Subcutaneous abdominal adipose tissue (tissue), 5 donors: ENCODE data around the gene C2orf74.
"Not testable (repeated sequence)": the region's sequence is repeated elsewhere in the genome, so short reads cannot be mapped to it uniquely, and the experiment has no call there.

Source experiments
- H3K27ac ChIP-seq: one replicate; pipeline ENCODE4 v1.7.0; 2013; ENCODE audit warnings: low read depth, mild to moderate bottlenecking, inconsistent platforms, low read length, moderate library complexity
- H3K27me3 ChIP-seq, 5 donors: one replicate each; pipeline ENCODE4 v1.7.0; 2013; ENCODE audit warnings: low read length in 5 of 5, inconsistent platforms in 1 of 5; ENCODE audit not compliant: control insufficient read depth in 5 of 5, insufficient read depth in 4 of 5
- H3K36me3 ChIP-seq, 5 donors: one replicate each; pipeline ENCODE4 v1.7.0; 2013; ENCODE audit warnings: low read length in 5 of 5; ENCODE audit not compliant: control insufficient read depth in 5 of 5, insufficient read depth in 5 of 5
- H3K4me1 ChIP-seq, 5 donors: one replicate each; pipeline ENCODE4 v1.7.0; 2013; ENCODE audit warnings: low read length in 5 of 5, mild to moderate bottlenecking in 3 of 5, moderate library complexity in 1 of 5; ENCODE audit not compliant: control insufficient read depth in 5 of 5, insufficient read depth in 5 of 5
- H3K4me3 ChIP-seq, 5 donors: one replicate each; pipeline ENCODE4 v1.7.0; 2013; ENCODE audit warnings: low read length in 5 of 5, low read depth in 1 of 5
- H3K9ac ChIP-seq, 5 donors: one replicate each; pipeline ENCODE4 v1.7.0; 2013; ENCODE audit warnings: low read length in 5 of 5, mild to moderate bottlenecking in 4 of 5, moderate library complexity in 3 of 5
- H3K9me3 ChIP-seq, 5 donors: one replicate each; pipeline ENCODE4 v1.7.0; 2013; ENCODE audit warnings: low read length in 5 of 5; ENCODE audit not compliant: control insufficient read depth in 5 of 5
- donor health status: healthy.
- donor health status: healthy.
- donor health status: healthy.
- donor health status: healthy.
- donor health status: healthy.

C2orf74 gene

GRCh38 chr2:61141151-61141550 is 20.8 kb upstream of the C2orf74 start:
- no peaks in the 10 kb centered on the region for H3K9me3 ChIP-seq

GRCh38 chr2:61144697-61145268 is 17.2 kb upstream of the C2orf74 start:
- H3K9me3 ChIP-seq, result no peaks in the 10 kb centered on the region
- peak overlapping the region in 4 of 5 donors; percentile 71 to 87 (median 76) for H3K9ac ChIP-seq
- H3K4me3 ChIP-seq, result peak overlapping the region; percentile 85 to 97 (median 90)
- no peaks in the 10 kb centered on the region for H3K27me3 ChIP-seq
- H3K27ac ChIP-seq, result no peak overlapping the region
- peaks cover 4 to 12% (median 10%) of the 10 kb centered on the region in 5 donors for H3K36me3 ChIP-seq
- H3K4me1 ChIP-seq, result peaks cover 0 to 16% (median 7%) of the 10 kb centered on the region in 5 donors

More at GRCh38 chr2:61141151-61141550, 20.8 kb upstream of the C2orf74 start:
- no peak overlapping the region for H3K9ac ChIP-seq
- no peak overlapping the region for H3K4me3 ChIP-seq
- H3K27ac ChIP-seq, result no peak overlapping the region
- no peaks in the 10 kb centered on the region for H3K27me3 ChIP-seq
- H3K36me3 ChIP-seq, result no peaks in the 10 kb centered on the region
- H3K4me1 ChIP-seq, result peaks cover 0 to 16% (median 7%) of the 10 kb centered on the region in 5 donors

GRCh38 chr2:61145990-61146389 is 16.0 kb upstream of the C2orf74 start:
- H3K9me3 ChIP-seq, result no peaks in the 10 kb centered on the region
- peak overlapping the region in 3 of 5 donors; percentile 85 to 90 (median 90) for H3K4me3 ChIP-seq
- H3K9ac ChIP-seq, result peak overlapping the region in 2 of 5 donors; percentile 7 to 87
- H3K4me1 ChIP-seq, result peaks cover 0 to 16% (median 7%) of the 10 kb centered on the region in 5 donors
- H3K36me3 ChIP-seq, result peaks cover 4 to 23% (median 17%) of the 10 kb centered on the region in 5 donors
- H3K27me3 ChIP-seq, result no peaks in the 10 kb centered on the region
- H3K27ac ChIP-seq, result no peak overlapping the region

- peaks cover 4 to 31% (median 20%) of the 10 kb centered on the region in 5 donors for H3K36me3 ChIP-seq
- not testable (repeated sequence) for H3K9ac ChIP-seq, H3K27ac ChIP-seq, H3K4me3 ChIP-seq, H3K27me3 ChIP-seq, H3K9me3 ChIP-seq
- H3K4me1 ChIP-seq, result peaks cover 0 to 16% (median 7%) of the 10 kb centered on the region in 5 donors
Measured at GRCh38 chr2:61148091-61148490, 13.9 kb upstream of the C2orf74 start.

GRCh38 chr2:61149074-61149473 is 12.9 kb upstream of the C2orf74 start:
- Histone ChIP-seq H3K9me3 (peaks cover 0 to 3% (median 0%) of the 10 kb centered on the region in 5 donors), H3K4me1 (peaks cover 0 to 16% (median 7%) of the 10 kb centered on the region in 5 donors), H3K9ac (no peak overlapping the region), H3K36me3 (peaks cover 4 to 31% (median 20%) of the 10 kb centered on the region in 5 donors), H3K27ac (no peak overlapping the region), H3K27me3 (no peaks in the 10 kb centered on the region), H3K4me3 (no peak overlapping the region)

- Histone ChIP-seq H3K27ac (no peak overlapping the region), H3K4me3 (no peak overlapping the region), H3K36me3 (peaks cover 4 to 31% (median 20%) of the 10 kb centered on the region in 5 donors)
Measured at GRCh38 chr2:61151436-61151835, 10.6 kb upstream of the C2orf74 start.

GRCh38 chr2:61157371-61158003 is 4.5 kb upstream of the C2orf74 start:
- Histone ChIP-seq H3K4me3 (no peak overlapping the region), H3K36me3 (peaks cover 0 to 21% (median 10%) of the 10 kb centered on the region in 5 donors), H3K4me1 (no peaks in the 10 kb centered on the region), H3K9ac (no peak overlapping the region), H3K27me3 (no peaks in the 10 kb centered on the region), H3K27ac (no peak overlapping the region), H3K9me3 (peaks cover 0 to 11% (median 2%) of the 10 kb centered on the region in 5 donors)

More at GRCh38 chr2:61151436-61151835, 10.6 kb upstream of the C2orf74 start:
- Histone ChIP-seq H3K9me3 (peaks cover 0 to 3% (median 0%) of the 10 kb centered on the region in 5 donors), H3K27me3 (no peaks in the 10 kb centered on the region), H3K9ac (no peak overlapping the region), H3K4me1 (no peaks in the 10 kb centered on the region)

GRCh38 chr2:61158356-61158955 is 3.5 kb upstream of the C2orf74 start:
- H3K27ac ChIP-seq, result no peak overlapping the region
- H3K4me3 ChIP-seq, result no peak overlapping the region
- no peaks in the 10 kb centered on the region for H3K27me3 ChIP-seq
- no peak overlapping the region for H3K9ac ChIP-seq
- H3K36me3 ChIP-seq, result peaks cover 0 to 27% (median 17%) of the 10 kb centered on the region in 5 donors
- no peaks in the 10 kb centered on the region for H3K4me1 ChIP-seq
- peaks cover 0 to 11% (median 2%) of the 10 kb centered on the region in 5 donors for H3K9me3 ChIP-seq

GRCh38 chr2:61162721-61163120 is 733 bp downstream of the C2orf74 start:
- no peak overlapping the region for H3K27ac ChIP-seq
- no peaks in the 10 kb centered on the region for H3K4me1 ChIP-seq
- no peak overlapping the region for H3K9ac ChIP-seq
- peaks cover 9 to 57% (median 31%) of the 10 kb centered on the region in 5 donors for H3K36me3 ChIP-seq
- no peak overlapping the region for H3K4me3 ChIP-seq
- H3K27me3 ChIP-seq, result no peaks in the 10 kb centered on the region
- peaks cover 0 to 9% (median 2%) of the 10 kb centered on the region in 5 donors for H3K9me3 ChIP-seq

- H3K27ac ChIP-seq, H3K27me3 ChIP-seq, H3K9me3 ChIP-seq, H3K4me1 ChIP-seq, H3K4me3 ChIP-seq, H3K9ac ChIP-seq: not testable (repeated sequence)
- H3K36me3 ChIP-seq, result peaks cover 9 to 41% (median 26%) of the 10 kb centered on the region in 5 donors
Measured at GRCh38 chr2:61165082-61165481, 3.1 kb downstream of the C2orf74 start.
